CD4-positive, alpha-beta T cell treated with Interferon gamma for 1 hour (primary cell): ENCODE data around the gene ROBO2.

Experiments used
- DNase-seq: peaks from one replicate; pipeline ENCODE4 v3.0.0-alpha.2; 2020

Gene ROBO2

GRCh38 chr3:77191640-77192039 is 151.7 kb downstream of the ROBO2 start:
- DNase-seq = no peak

DNA sequence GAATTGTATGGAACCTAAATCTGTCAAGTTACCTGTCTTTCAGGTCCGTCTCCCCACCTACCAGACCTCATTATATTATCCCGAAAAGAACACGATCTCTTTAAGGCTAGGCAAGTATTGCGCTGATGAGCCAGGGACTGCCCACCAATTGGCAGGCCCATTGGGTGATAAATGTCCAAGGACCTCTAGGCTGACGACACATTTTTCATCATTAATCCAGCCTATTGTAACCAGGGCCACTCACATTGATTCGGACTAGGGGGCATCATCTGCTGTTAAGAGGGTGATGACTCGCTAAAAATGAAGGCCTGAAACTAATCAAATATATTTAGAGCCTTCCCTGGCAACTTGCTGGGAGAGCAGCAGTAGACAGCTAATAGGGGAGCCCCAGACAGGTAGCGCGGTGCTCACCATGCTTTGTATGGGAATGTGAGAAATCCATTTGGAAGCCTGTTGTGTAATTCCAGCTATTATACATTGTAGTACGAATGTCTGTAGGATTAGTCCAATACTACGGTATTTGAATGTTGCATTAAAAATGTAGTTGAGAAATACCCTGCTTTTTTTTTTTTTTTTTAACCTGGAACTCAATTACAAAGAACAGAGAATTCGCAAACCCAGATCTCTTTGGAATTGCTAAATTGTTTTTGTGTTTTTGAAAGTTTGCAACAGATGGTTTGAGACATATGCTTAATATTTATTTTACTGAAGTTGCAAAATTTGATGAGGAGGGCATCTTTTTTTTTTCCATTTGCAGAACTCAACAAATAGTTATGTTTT is 156.1 kb downstream of the ROBO2 start:
- DNase-seq = no peak

DNA sequence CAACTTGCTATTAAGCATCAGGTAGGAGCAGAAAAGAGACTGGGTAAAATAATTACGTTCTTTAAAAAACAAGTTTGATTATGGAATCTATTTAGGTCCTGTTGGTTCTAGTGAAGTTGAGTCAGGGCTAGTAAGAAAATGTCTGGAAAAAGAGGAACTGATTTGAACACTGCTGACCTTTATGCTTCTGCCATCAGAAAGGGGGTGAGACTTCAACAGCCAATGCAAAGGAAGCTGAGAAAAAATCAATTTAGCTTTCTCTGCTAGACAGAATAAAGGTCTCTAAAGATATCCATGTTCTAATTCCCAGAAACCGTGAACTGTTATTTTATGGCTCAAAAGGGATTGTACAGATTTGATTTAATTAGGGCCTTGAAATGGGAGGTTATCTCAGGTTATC is 157.5 kb downstream of the ROBO2 start:
- DNase-seq = no peak

- DNase-seq = no peak
These were observed 164.0 kb downstream of the ROBO2 start for GRCh38 chr3:77203851-77204250.

GRCh38 chr3:77204788-77205187 is 164.9 kb downstream of the ROBO2 start:
- DNase-seq = no peak

DNA sequence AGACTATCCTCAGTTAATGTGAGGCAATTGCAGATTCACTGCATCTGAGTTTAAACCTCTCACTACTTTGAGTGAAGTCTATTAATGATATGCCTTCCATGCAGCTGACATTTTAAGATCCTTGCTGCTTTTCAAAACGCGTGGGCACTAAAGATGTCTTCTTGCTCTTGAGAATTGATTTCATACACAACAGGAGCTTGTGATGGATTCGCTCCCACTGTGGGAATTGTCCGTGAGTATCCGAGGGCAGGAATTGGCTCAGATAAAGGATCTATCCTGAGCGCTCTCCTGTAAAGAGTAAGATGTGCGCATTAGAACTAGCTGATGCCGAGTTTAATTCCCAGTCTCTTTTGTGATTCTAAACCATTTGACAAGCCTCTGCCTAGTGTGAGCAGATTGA is 167.9 kb downstream of the ROBO2 start:
- no peak for DNase-seq

- no peak for DNase-seq
These were observed 182.8 kb downstream of the ROBO2 start for GRCh38 chr3:77222701-77223100.

DNA sequence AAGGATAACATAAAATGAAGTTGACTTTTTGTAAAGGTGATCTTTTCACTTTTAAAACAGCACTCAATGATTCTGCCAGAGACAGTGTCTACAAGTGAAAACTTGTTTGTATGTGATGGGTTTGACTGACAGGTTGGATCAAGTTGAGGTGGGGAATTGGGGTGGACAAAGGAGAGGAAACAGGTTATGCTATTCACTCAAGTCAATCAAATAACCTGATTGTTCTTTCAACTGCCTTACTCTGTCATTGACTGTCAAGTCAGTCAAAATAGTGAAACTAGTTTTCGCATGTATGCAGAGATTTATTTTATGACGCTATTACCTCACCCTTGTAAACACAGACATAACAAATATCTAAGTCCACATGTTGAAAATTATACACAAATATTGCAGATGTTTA is 187.7 kb downstream of the ROBO2 start:
- DNase-seq = no peak

DNA sequence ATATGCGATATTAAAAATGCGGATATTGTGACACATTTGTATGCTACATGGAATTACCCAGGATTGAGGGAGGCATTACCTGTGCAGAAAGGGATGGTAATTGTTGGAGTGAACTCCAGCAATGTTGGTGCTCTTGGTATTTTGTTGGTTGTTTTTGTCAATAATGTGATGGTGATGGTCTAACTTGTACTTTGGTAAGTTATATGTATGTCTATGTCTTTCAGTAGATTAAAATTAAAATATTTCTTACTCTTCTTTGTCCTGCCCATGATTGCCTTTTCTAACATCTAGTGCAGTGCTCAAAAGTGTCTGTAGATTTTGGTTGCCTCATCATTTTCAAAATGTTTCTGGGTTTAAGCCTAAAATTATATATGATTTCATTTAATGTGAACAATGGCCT is 192.7 kb downstream of the ROBO2 start:
- no peak for DNase-seq

DNA sequence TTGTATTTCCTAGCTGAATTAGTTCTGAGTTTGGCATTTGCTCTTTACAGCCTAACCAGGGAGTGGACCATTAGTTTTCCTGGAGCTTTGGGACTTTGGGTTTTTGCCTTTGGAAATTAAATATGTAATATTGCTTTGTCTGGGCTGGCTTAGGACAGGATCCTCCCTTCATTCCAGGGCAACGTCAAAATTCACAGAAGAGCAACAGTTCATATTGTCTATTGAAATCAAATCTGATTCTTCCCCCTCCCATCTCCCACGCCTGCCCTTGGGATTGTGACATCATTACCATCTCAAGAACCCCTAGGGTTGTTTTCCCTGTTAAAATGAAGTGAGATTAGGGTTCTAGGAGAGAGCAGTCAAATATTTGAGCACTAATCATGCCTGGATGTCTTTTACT is 194.1 kb downstream of the ROBO2 start:
- no peak for DNase-seq

DNA sequence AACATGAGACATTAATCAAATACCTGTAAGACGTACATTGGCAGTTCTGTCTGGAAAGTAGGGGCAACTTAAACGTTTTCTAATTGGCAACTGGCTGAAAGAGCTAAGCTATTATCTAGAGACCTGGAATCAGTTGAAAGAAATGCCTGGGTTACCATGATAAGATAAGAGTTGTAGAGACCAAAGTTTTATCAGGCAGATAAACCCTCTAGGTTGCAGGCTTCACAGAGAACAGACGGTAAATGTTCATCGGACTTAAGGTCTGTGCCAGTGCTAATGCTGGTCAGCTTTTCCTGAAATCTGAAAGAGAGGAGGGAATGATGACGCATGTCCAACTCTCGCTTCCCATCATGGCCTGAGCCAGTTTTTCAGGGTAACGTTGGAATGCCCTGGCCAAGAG is 196.2 kb downstream of the ROBO2 start:
- DNase-seq = no peak

- no peak for DNase-seq
These were observed 200.3 kb downstream of the ROBO2 start for GRCh38 chr3:77240072-77240650.

GRCh38 chr3:77242371-77242770 is 202.5 kb downstream of the ROBO2 start:
- DNase-seq = no peak

DNA sequence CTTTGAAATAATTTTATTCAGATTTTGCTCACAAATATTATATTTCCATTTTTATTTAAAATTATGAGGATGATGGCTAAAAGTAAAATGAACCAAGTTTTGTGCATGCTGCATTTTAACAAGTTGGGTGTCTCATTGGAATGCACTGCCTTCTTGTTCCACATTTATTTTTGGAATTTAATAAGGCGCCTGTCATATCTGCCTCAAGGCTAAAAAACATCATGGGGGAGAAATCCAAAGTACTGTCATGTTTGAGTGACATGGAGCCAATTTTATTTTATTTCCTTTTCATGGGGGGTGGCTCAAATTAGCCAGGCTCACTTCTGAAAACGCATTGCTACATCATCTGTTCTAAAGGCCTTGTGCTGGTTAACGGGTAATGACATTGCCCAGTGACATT is 205.1 kb downstream of the ROBO2 start:
- no peak for DNase-seq

DNA sequence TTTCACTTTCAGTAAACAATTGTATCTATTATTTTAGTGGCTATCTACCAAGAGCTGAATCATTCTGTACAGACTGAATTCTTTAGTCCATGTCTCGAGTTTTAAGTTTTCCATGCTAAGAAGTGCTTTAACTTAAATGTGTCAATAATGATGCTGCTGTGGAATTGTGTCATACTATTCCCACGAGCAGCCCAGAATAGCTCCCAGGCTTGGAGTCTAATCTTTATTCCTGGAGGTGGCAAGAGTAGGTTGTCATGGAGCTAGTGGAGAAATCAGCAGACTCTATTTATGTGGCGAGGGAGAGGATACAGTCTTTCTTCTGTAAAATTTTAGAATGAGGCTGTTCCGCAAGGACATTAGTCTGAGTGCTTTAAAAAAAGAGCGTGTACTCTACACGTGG is 207.2 kb downstream of the ROBO2 start:
- no peak for DNase-seq

DNA sequence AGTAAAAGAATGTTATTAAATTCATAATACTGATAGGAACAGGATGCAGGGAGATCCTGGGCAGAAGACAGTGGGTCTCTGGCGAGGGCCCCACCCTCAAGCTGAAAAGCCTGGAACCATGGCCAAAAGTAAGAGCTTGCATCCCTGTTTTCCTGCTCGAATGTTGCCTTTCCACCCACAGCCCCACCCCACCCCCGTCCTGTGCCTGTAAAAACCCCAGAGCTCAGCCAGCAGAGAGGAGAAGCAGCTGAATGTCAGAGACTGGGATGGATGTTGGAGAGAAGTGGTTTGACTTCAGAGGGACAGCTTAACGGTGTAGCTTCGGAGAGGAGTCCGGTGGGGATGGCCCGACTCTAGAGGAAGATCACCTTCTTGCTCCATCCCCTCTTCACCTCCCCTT is 207.9 kb downstream of the ROBO2 start:
- no peak for DNase-seq

DNA sequence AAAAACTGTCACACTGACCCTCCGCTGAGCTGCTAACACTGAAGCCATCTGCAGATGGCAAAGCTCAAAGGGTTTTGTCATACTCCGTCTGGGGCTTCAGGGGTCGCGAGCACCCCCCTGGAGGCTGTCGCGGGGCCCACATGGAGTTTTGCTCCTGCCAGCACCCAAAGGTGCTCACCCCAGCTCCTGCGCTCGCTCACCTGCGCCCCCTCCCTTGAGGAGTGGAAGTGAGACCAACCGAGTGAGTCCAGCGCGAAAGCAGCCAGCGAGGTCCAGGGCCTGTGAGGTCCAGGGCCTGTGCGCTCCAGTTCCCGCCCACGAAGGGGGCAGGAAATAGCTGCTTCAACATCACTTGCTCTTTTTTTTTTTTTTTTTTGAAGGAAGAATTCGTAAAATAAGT is 208.5 kb downstream of the ROBO2 start:
- DNase-seq = no peak

DNA sequence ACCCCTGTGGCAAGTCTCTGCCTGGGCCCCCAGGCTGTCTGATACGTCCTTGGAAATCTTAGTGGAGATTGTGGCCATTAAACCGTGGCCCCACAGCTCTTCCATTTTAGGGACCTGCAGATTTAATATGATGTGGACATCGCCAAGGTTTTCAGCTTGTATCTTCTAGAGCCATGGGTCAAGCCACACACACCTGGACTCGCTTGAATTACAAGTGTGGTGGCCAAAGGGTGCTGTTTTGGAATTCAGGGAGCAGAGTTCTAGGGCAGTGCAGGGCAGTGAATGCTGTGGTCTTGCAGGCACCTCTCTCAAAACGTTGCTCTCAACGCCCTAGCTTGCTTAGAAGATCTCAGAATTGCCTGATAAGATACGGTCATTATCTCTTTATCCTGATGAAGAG is 211.2 kb downstream of the ROBO2 start:
- DNase-seq = no peak

- DNase-seq = no peak
These were observed 215.3 kb downstream of the ROBO2 start for GRCh38 chr3:77254967-77255831.

DNA sequence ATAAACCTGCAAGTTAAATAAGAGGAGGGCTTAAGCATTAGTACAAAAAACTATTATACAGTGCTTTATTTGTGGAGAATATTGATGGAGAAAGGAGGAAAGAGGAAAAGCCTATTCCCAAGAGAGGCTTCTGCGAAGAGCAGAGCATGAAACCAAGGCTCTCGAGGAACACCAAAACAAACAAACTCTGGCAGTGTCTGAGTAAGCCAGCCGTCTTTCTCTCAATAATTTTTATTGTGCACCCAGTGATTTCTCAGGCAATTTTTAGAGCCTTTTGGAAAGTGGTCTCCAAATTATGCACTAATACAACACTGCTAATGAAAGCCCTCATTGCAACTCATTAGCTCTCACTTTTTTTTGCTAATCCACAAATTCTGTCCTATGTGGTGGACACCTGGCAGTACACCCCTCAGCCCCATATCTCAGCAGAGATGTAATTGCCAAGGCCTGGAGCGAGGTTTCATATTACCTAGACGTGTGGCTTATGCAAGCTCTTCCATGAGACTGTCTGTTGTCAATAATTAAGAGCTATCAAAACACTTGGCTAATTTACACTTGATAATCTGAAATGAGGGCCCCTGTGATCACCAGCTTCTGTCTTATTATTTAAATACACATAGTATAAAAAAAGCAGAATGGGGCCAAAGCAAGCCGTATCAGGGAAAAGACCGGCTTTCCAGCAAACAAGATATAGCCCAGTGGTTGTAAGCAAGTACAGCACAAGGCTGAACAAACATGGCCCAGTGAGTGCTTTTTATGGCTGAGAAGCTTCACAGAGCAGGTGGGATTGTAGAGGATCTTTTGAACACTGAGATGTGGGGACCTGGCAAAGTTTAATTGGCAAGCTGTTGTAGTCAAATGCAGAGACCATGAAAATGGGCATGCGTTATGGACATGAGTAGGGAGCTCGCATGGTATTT is 216.9 kb downstream of the ROBO2 start:
- DNase-seq = no peak

- no peak for DNase-seq
These were observed 219.8 kb downstream of the ROBO2 start for GRCh38 chr3:77259694-77260093.

DNA sequence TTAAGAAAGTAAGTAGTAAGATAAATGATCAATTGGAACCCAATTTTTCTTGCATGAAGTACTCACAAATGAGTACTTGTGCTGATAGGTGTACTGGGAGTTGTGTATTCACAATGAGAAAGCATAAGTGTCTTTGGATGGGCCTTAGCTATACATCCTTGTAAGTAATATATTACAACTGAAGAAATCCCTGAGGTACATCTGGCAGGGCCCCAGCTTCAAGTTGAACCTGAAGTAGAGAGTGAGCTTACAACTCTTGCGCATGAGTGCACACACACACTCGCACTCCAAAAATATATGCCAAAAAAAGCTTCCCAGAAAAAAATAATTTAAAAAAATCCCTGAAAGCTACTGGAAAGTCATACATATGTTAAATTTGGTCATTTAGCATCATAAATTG is 222.5 kb downstream of the ROBO2 start:
- DNase-seq = no peak

DNA sequence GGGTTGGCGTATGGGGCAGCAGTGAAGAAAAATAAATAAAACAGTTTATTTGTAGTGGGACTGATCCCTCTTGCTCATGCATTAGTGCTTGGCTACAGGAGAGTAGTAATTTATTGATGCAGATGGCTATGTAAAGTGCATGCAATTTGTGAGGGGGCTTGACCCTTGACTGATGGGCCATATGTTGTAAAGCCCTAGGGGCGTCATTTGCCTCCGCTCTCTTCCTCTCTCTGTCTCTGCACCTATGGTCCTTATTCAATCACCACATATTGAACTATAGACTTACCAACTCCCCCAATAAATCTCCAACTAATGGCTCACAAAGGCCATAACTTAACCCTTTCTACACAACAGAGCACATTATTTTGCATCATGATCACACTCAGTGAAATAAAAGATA is 227.7 kb downstream of the ROBO2 start:
- no peak for DNase-seq
